Measurements from ENCODE around the gene NPAT. TPM values are rescaled to one million over a fixed set of nuclear protein-coding genes. Genes with fewer than 3 reads are reported as not detected.
A peak's percentile ranks its signal among the peaks of the same experiment; 100 is the strongest.

NPAT gene
- total RNA-seq, 1 experiment from 2014 or later = 11.0 TPM

DNA sequence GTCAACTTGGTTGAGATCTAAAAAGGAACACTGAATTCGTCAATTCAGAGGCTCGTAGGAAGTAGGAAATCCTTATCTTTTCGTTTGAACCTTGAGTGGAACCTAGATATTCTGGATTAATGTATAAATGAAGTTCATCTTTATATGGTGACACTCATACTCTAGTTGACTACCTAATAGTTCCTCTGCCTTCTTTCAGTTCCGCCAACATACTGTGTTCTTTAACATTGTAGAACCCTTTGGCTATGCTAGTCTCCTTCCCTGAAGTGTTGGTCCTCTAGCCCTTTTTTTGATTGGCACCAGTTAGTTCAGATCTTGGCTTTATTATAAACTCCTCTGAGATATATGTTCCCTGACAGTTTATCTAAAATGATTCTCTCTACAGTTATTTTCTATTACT is 1.9 kb upstream of the NPAT start:
- H3K9me3 Mint-ChIP-seq (ENCODE audit: unreplicated experiment) = no peaks in the 10 kb centered on the region
- TF ChIP-seq, protein P1, sequence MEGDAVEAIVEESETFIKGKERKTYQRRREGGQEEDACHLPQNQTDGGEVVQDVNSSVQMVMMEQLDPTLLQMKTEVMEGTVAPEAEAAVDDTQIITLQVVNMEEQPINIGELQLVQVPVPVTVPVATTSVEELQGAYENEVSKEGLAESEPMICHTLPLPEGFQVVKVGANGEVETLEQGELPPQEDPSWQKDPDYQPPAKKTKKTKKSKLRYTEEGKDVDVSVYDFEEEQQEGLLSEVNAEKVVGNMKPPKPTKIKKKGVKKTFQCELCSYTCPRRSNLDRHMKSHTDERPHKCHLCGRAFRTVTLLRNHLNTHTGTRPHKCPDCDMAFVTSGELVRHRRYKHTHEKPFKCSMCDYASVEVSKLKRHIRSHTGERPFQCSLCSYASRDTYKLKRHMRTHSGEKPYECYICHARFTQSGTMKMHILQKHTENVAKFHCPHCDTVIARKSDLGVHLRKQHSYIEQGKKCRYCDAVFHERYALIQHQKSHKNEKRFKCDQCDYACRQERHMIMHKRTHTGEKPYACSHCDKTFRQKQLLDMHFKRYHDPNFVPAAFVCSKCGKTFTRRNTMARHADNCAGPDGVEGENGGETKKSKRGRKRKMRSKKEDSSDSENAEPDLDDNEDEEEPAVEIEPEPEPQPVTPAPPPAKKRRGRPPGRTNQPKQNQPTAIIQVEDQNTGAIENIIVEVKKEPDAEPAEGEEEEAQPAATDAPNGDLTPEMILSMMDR (IDR thresholded peaks at IDR 0.05; ENCODE audit: unreplicated experiment) = no peak
- no peaks in the 10 kb centered on the region for H3K27me3 Mint-ChIP-seq (ENCODE audit: insufficient read depth, unreplicated experiment)
- CTCF ChIA-PET = interaction anchor here (1.0 to 2.1 kb wide), 4 partner anchors 7 to 423 kb away, joined by 3 to 6 read pairs (median 3); no protein-coding TSS in a partner anchor
- POLR2A ChIA-PET = interaction anchor here (0.6 to 3.7 kb wide), 9 partner anchors 7 to 432 kb away, joined by 3 to 25 read pairs (median 10); partner anchors contain the start of gene CUL5
- H3K4me3 Mint-ChIP-seq (ENCODE audit: unreplicated experiment) = no peak overlapping the region
- no peak for DNase-seq (ENCODE audit: unreplicated experiment)
- H3K27ac Mint-ChIP-seq (ENCODE audit: low read depth, unreplicated experiment) = no peak overlapping the region
- peaks cover 24% of the 10 kb centered on the region for H3K4me1 Mint-ChIP-seq (ENCODE audit: insufficient read depth, unreplicated experiment)
- intact Hi-C loops (cut with micrococcal nuclease) = no loop called here
- peaks cover 30% of the 10 kb centered on the region for H3K36me3 Mint-ChIP-seq (ENCODE audit: insufficient read depth, unreplicated experiment)
- no TSS peak for BruUV-seq (replicated peaks)

DNA sequence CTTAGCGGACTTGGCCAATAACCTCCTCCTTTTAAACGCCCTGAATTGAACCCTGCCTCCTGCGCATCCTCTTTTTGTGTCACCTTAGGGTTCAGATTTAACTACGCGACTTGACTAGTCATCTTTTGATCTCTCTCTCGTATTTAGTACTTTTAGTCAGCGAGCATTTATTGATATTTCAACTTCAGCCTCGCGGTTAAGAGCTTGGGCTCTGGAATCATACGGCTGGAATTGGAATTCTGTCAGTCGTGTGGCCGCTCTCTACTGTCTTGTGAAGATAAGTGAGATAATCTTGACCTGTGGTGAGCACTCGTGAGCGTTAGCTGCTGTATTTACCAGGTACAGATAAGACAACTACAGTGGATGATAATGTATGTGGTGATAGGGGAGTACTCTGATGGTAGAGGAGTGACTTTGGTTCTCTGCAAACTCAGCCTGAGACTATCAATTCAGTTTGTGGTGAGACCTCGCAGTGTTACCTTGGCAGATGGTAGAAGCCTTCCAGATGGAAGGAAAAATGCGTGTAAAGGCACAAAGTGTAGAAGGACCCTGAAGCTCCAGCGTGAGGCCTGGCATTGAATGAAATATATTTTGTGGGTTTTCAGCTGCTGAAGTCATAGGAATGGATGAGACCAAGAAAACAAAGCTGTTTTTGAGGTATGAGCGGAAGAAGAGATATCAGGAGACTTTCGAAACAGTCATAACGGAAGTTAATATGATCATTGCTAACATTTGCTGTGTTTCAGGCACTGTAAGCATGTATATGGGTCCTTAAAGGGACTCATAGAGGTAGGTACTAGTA is 1.1 kb upstream of the NPAT start:
- H3K4me1 Mint-ChIP-seq (ENCODE audit: insufficient read depth, unreplicated experiment) = peaks cover 32% of the 10 kb centered on the region
- intact Hi-C loops (cut with micrococcal nuclease) = loop anchor here (2.0 kb wide), 3 partner anchors 101 to 431 kb away; partner anchors contain the start of gene C11orf65
- H3K27ac Mint-ChIP-seq (ENCODE audit: low read depth, unreplicated experiment) = no peak overlapping the region
- TF ChIP-seq, protein P1 (IDR thresholded peaks at IDR 0.05; ENCODE audit: unreplicated experiment) = no peak
- ChIA-PET CTCF (interaction anchor here (0.6 to 2.1 kb wide), 10 partner anchors 8 to 445 kb away, joined by 3 to 6 read pairs (median 4); no protein-coding TSS in a partner anchor), POLR2A (interaction anchor here (0.6 to 3.7 kb wide), 24 partner anchors 8 to 441 kb away, joined by 3 to 25 read pairs (median 5); partner anchors contain the start of genes ACAT1, CUL5, DDX10 and EXPH5)
- H3K9me3 Mint-ChIP-seq (ENCODE audit: unreplicated experiment) = no peaks in the 10 kb centered on the region
- BruUV-seq (replicated peaks) = TSS peak; percentile 59
- no peaks in the 10 kb centered on the region for H3K27me3 Mint-ChIP-seq (ENCODE audit: insufficient read depth, unreplicated experiment)
- H3K36me3 Mint-ChIP-seq (ENCODE audit: insufficient read depth, unreplicated experiment) = peaks cover 26% of the 10 kb centered on the region
- peak; percentile 13 for DNase-seq (ENCODE audit: unreplicated experiment)
- H3K4me3 Mint-ChIP-seq (ENCODE audit: unreplicated experiment) = no peak overlapping the region

DNA sequence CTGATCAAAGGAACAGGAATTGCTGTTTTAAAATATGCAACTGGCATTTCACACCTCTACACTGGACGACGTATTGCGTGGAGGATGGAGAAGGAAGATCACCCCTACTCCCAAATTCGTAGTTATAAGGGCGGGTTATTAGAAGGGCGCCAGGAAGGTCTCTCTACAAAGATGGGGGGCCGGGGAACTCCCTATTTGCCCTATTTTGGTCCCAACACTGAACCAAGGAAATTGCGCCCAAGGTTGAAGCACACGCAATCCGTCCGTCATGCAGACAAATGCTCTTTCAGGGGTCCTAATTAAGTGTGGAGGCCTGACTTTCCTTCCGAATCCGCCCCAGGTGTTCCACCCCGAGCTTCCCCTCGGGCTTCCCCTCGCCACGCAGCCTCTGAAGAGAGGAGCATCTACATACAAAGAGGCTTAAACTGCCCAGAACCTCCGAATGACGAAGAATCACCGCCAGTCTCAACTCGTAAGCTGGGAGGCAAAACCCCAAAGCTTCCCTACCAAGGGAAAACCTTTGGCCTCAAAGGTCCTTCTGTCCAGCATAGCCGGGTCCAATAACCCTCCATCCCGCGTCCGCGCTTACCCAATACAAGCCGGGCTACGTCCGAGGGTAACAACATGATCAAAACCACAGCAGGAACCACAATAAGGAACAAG is 396 bp downstream of the NPAT start:
- H3K36me3 Mint-ChIP-seq (ENCODE audit: insufficient read depth, unreplicated experiment) = peaks cover 16% of the 10 kb centered on the region
- no peak overlapping the region for H3K4me3 Mint-ChIP-seq (ENCODE audit: unreplicated experiment)
- H3K27ac Mint-ChIP-seq (ENCODE audit: low read depth, unreplicated experiment) = no peak overlapping the region
- H3K27me3 Mint-ChIP-seq (ENCODE audit: insufficient read depth, unreplicated experiment) = no peaks in the 10 kb centered on the region
- intact Hi-C loops (cut with micrococcal nuclease) = loop anchor here (2.0 kb wide), 3 partner anchors 99 to 433 kb away; partner anchors contain the start of gene C11orf65
- H3K9me3 Mint-ChIP-seq (ENCODE audit: unreplicated experiment) = no peaks in the 10 kb centered on the region
- H3K4me1 Mint-ChIP-seq (ENCODE audit: insufficient read depth, unreplicated experiment) = peaks cover 38% of the 10 kb centered on the region
- no peak for DNase-seq (ENCODE audit: unreplicated experiment)
- TF ChIP-seq, protein P1 (IDR thresholded peaks at IDR 0.05; ENCODE audit: unreplicated experiment) = no peak
- TSS peak; percentile 67 for BruUV-seq (replicated peaks)
- ChIA-PET CTCF (interaction anchor here (0.6 to 2.1 kb wide), 5 partner anchors 11 to 380 kb away, joined by 3 to 6 read pairs (median 3); no protein-coding TSS in a partner anchor), POLR2A (interaction anchor here (0.5 to 3.7 kb wide), 30 partner anchors 8 to 1854 kb away, joined by 3 to 25 read pairs (median 4); partner anchors contain the start of genes ACAT1, CUL5 and DDX10)
